Parathyroid adenoma (tissue), 2 donors: ENCODE measurements around the gene EOGT.

Experiments
- H2AFZ ChIP-seq: fragments of 300-600 bp; sonication (generic); one replicate; pipeline ENCODE4 v1.7.0; 2017; ENCODE audit warnings: antibody characterized with exemption, mild to moderate bottlenecking
- H3K27ac ChIP-seq: fragments of 300-600 bp; sonication (generic); one replicate; pipeline ENCODE4 v1.7.0; 2017
- H3K27me3 ChIP-seq: fragments of 300-600 bp; sonication (generic); one replicate; pipeline ENCODE4 v1.7.0; 2017; ENCODE audit warnings: low read length; ENCODE audit not compliant: control insufficient read depth, insufficient read depth
- H3K36me3 ChIP-seq: fragments of 300-600 bp; sonication (generic); one replicate; pipeline ENCODE4 v1.7.0; 2017; ENCODE audit warnings: low read length; ENCODE audit not compliant: control insufficient read depth, insufficient read depth
- H3K4me1 ChIP-seq: fragments of 300-600 bp; sonication (generic); one replicate; pipeline ENCODE4 v1.7.0; 2017; ENCODE audit warnings: control low read depth
- H3K4me2 ChIP-seq: fragments of 300-600 bp; sonication (generic); one replicate; pipeline ENCODE4 v1.7.0; 2017; ENCODE audit warnings: low read length
- H3K4me3 ChIP-seq: fragments of 300-600 bp; sonication (generic); one replicate; pipeline ENCODE4 v1.7.0; 2017; ENCODE audit warnings: low read depth, low read length
- H3K79me2 ChIP-seq: fragments of 300-600 bp; sonication (generic); one replicate; pipeline ENCODE4 v1.7.0; 2017; ENCODE audit warnings: control low read depth
- H3K9ac ChIP-seq: fragments of 300-600 bp; sonication (generic); one replicate; pipeline ENCODE4 v1.7.0; 2017; ENCODE audit warnings: mild to moderate bottlenecking
- H3K9me3 ChIP-seq: fragments of 300-600 bp; sonication (generic); one replicate; pipeline ENCODE4 v1.7.0; 2017; ENCODE audit warnings: low read length; ENCODE audit not compliant: control insufficient read depth
- CTCF ChIP-seq: fragments of 300-600 bp; sonication (generic); IDR thresholded peaks from one replicate; pipeline ENCODE4 v1.7.0; 2017; ENCODE audit warnings: antibody characterized with exemption, mild to moderate bottlenecking
- donor health status: primary hyperparathyroidism.

EOGT gene

GRCh38 chr3:69016901-69017300 is 3.4 kb upstream of the EOGT start:
- H3K4me1 ChIP-seq: peaks cover 7% of the 10 kb centered on the region
- no peaks in the 10 kb centered on the region for H3K9me3 ChIP-seq

GRCh38 chr3:69016102-69016501 is 2.6 kb upstream of the EOGT start:
- Histone ChIP-seq H2AFZ (no peak overlapping the region), H3K9me3 (no peaks in the 10 kb centered on the region), H3K9ac (no peak overlapping the region), H3K36me3 (no peaks in the 10 kb centered on the region), H3K4me1 (peaks cover 7% of the 10 kb centered on the region), H3K27me3 (no peaks in the 10 kb centered on the region), H3K4me3 (no peak overlapping the region), H3K79me2 (no peaks in the 10 kb centered on the region), H3K27ac (no peak overlapping the region), H3K4me2 (no peak overlapping the region)
- no peak for TF ChIP-seq CTCF

More at GRCh38 chr3:69016901-69017300, 3.4 kb upstream of the EOGT start:
- Histone ChIP-seq H3K4me3 (no peak overlapping the region), H3K79me2 (no peaks in the 10 kb centered on the region), H3K9ac (no peak overlapping the region), H3K27me3 (no peaks in the 10 kb centered on the region), H3K4me2 (no peak overlapping the region), H2AFZ (no peak overlapping the region), H3K27ac (no peak overlapping the region), H3K36me3 (no peaks in the 10 kb centered on the region)
- TF ChIP-seq CTCF: no peak

- H3K27ac ChIP-seq: peak overlapping the region; percentile 87
- peaks cover 7% of the 10 kb centered on the region for H3K4me1 ChIP-seq
- H3K36me3 ChIP-seq: no peaks in the 10 kb centered on the region
- no peak for TF ChIP-seq CTCF
- H3K27me3 ChIP-seq: no peaks in the 10 kb centered on the region
- H3K4me3 ChIP-seq: peak overlapping the region; percentile 71
- peak overlapping the region; percentile 90 for H2AFZ ChIP-seq
- peak overlapping the region; percentile 86 for H3K4me2 ChIP-seq
- H3K9me3 ChIP-seq: no peaks in the 10 kb centered on the region
- no peak overlapping the region for H3K9ac ChIP-seq
- no peaks in the 10 kb centered on the region for H3K79me2 ChIP-seq
Measured at GRCh38 chr3:69014022-69014580, 617 bp upstream of the EOGT start.

- H3K79me2 ChIP-seq: no peaks in the 10 kb centered on the region
- peak overlapping the region; percentile 90 for H2AFZ ChIP-seq
- no peaks in the 10 kb centered on the region for H3K36me3 ChIP-seq
- no peak for TF ChIP-seq CTCF
- peak overlapping the region; percentile 71 for H3K4me3 ChIP-seq
- H3K9me3 ChIP-seq: no peaks in the 10 kb centered on the region
- no peaks in the 10 kb centered on the region for H3K27me3 ChIP-seq
- H3K27ac ChIP-seq: peak overlapping the region; percentile 87
- H3K4me1 ChIP-seq: peaks cover 7% of the 10 kb centered on the region
- peak overlapping the region; percentile 86 for H3K4me2 ChIP-seq
- peak overlapping the region; percentile 28 for H3K9ac ChIP-seq
Measured at GRCh38 chr3:69012800-69013252, 658 bp downstream of the EOGT start.
